Kidney tubule cell (primary cell): ENCODE data around the gene HOXA4.
A peak's percentile ranks its signal among the peaks of the same experiment; 100 is the strongest.

Experiments
- DNase-seq: peaks from one replicate; pipeline ENCODE4 v3.0.0-alpha.2; 2018; ENCODE audit warnings: low spot score

The HOXA4 gene

GRCh38 chr7:27169658-27170425, 39.3 kb upstream of the HOXA4 start:
- peak; percentile 68 for DNase-seq

GRCh38 chr7:27168265-27168947, 37.8 kb upstream of the HOXA4 start:
- DNase-seq = peak; percentile 69

- no peak for DNase-seq
Measured at GRCh38 chr7:27167916-27168264, 37.3 kb upstream of the HOXA4 start.

GRCh38 chr7:27166531-27167505, 36.3 kb upstream of the HOXA4 start:
- peak; percentile 90 for DNase-seq

- DNase-seq = no peak
Measured at GRCh38 chr7:27165996-27166530, 35.5 kb upstream of the HOXA4 start.

GRCh38 chr7:27165089-27165995, 34.8 kb upstream of the HOXA4 start, which contains the start of gene HOXA9:
HOXA9 (minus strand) TSS chr7:27165537; CDS start chr7:27165457, 80 bp downstream.
- peak; percentile 93 for DNase-seq

- DNase-seq = peak; percentile 48
Measured at GRCh38 chr7:27164367-27165088, 34.0 kb upstream of the HOXA4 start.

- DNase-seq = no peak
Measured at GRCh38 chr7:27164045-27164366, 33.4 kb upstream of the HOXA4 start.

GRCh38 chr7:27163288-27164044, 32.9 kb upstream of the HOXA4 start:
- DNase-seq = no peak

GRCh38 chr7:27162561-27163287, 32.2 kb upstream of the HOXA4 start:
- DNase-seq = no peak

GRCh38 chr7:27161721-27162560, 31.4 kb upstream of the HOXA4 start:
- DNase-seq = no peak

GRCh38 chr7:27161214-27161720, 30.7 kb upstream of the HOXA4 start:
- DNase-seq = no peak

GRCh38 chr7:27160546-27161213, 30.1 kb upstream of the HOXA4 start:
- peak; percentile 90 for DNase-seq

GRCh38 chr7:27160145-27160545, 29.6 kb upstream of the HOXA4 start:
- peak; percentile 35 for DNase-seq

GRCh38 chr7:27159266-27160144, 28.9 kb upstream of the HOXA4 start:
- peak; percentile 54 for DNase-seq
